Panc1 (cell line): ENCODE results near the gene OTUD1. TPM values are rescaled to one million over a fixed set of nuclear protein-coding genes. Genes with fewer than 3 reads are reported as not detected.

ENCODE experiments used
- ATAC-seq: fragments of 200-7000 bp; cut with Tn5 transposase; 2 replicates; pipeline ENCODE4 v1.9.1; 2020; ENCODE audit warnings: mild to moderate bottlenecking, moderate library complexity
- BruUV-seq: library from RNA; stranded (reverse); fragments of 400-500 nt; replicated peaks from 2 replicates; lab custom pipeline; 2021; lab: Mats Ljungman, UMichigan
- CTCF ChIA-PET: fragments of 300-600 bp; sonication (Branson Sonifier 250); formaldehyde crosslinking; loops from one replicate; lab custom pipeline; 2022; ENCODE audit warnings: antibody characterized with exemption; lab: Charles Lee
- POLR2A ChIA-PET: fragments of 300-600 bp; sonication (Branson Sonifier 250); formaldehyde crosslinking; loops from one replicate; lab custom pipeline; 2022; ENCODE audit warnings: antibody characterized with exemption; lab: Charles Lee
- DNase-seq: peaks from one replicate; pipeline ENCODE4 v3.0.0-alpha.2; 2010; ENCODE audit warnings: low read depth, low spot score
- H3K27ac ChIP-seq: 2 replicates; pipeline ENCODE4 v1.5.1; 2011; ENCODE audit warnings: mild to moderate bottlenecking, low read length, inconsistent platforms
- H3K27me3 ChIP-seq: fragments of 200-500 bp; sonication (Bioruptor generic); 2 replicates; pipeline ENCODE4 v1.6.0; 2014; ENCODE audit warnings: low read length, inconsistent platforms; ENCODE audit not compliant: control insufficient read depth, insufficient read depth
- H3K36me3 ChIP-seq: fragments of 200-500 bp; sonication (Bioruptor generic); 2 replicates; pipeline ENCODE4 v1.5.1; 2014; ENCODE audit warnings: inconsistent platforms, mild to moderate bottlenecking, low read length, moderate library complexity; ENCODE audit not compliant: control insufficient read depth, insufficient read depth
- H3K4me1 ChIP-seq: 2 replicates; pipeline ENCODE4 v1.5.1; 2011; ENCODE audit warnings: inconsistent platforms, mild to moderate bottlenecking, low read length, moderate library complexity; ENCODE audit not compliant: control insufficient read depth, insufficient read depth
- H3K4me3 ChIP-seq, 2 experiments: 2 replicates each; pipeline ENCODE4 v1.5.1; 2011 to 2012; ENCODE audit warnings: low read depth in 2 of 2, low read length in 2 of 2, mild to moderate bottlenecking in 2 of 2, inconsistent platforms in 1 of 2, moderate library complexity in 1 of 2
- H3K9me3 ChIP-seq: fragments of 200-500 bp; sonication (Bioruptor generic); 2 replicates; pipeline ENCODE4 v1.5.1; 2014; ENCODE audit warnings: low read depth, mild to moderate bottlenecking, inconsistent platforms, low read length, moderate library complexity; ENCODE audit not compliant: control insufficient read depth, insufficient read depth
- CTCF ChIP-seq: fragments of 450-650 bp; IDR thresholded peaks from 2 replicates; pipeline ENCODE4 v1.5.1; 2017; ENCODE audit warnings: mild to moderate bottlenecking
- POLR2AphosphoS5 ChIP-seq: IDR thresholded peaks from 2 replicates; pipeline ENCODE4 v1.6.1; 2012; ENCODE audit warnings: mild to moderate bottlenecking, low read depth, low read length, moderate library complexity
- REST ChIP-seq, 2 experiments: IDR thresholded peaks; 2 replicates each; pipeline ENCODE4 v1.6.1; 2011 to 2012; ENCODE audit warnings: low read depth in 2 of 2, control low read depth in 1 of 2, low read length in 1 of 2, mild to moderate bottlenecking in 1 of 2, moderate library complexity in 1 of 2; ENCODE audit not compliant: insufficient read depth in 1 of 2
- SIN3A ChIP-seq: IDR thresholded peaks from 2 replicates; pipeline ENCODE4 v1.6.1; 2012; ENCODE audit warnings: low read depth, mild to moderate bottlenecking, low read length, moderate library complexity, borderline replicate concordance; ENCODE audit not compliant: insufficient read depth
- TCF7L2 ChIP-seq: IDR thresholded peaks from 2 replicates; pipeline ENCODE4 v1.6.1; 2011; ENCODE audit warnings: mild to moderate bottlenecking, low read depth, low read length, inconsistent platforms
- in situ Hi-C: cut with HindIII; loops from 2 replicates; pipeline ENCODE4 v1.10.0; 2016; ENCODE audit warnings: low sequenced_read_pairs, low pct_unique_long_range_greater_than_20kb
- intact Hi-C: fragments of 100-400 bp; cut with micrococcal nuclease; formaldehyde crosslinking; loops from one replicate; pipeline ENCODE4 v1.10.0; 2022; ENCODE audit not compliant: unreplicated experiment
- total RNA-seq: library from RNA; stranded (reverse); gene quantifications from one replicate; pipeline ENCODE4 v1.2.1, GENCODE V29; 2021; ENCODE audit not compliant: unreplicated experiment

Gene OTUD1
- total RNA-seq, 1 experiment from 2014 or later: 2.8 TPM

GRCh38 chr10:23435378-23435777 lies 3.5 kb upstream of the OTUD1 start:
- no peaks in the 10 kb centered on the region for H3K27me3 ChIP-seq
- no peak overlapping the region for H3K27ac ChIP-seq
- DNase-seq: no peak
- ATAC-seq: no peak
- no peak overlapping the region for H3K4me3 ChIP-seq
- in situ Hi-C loops: no loop called here
- TF ChIP-seq CTCF: no peak
- TF ChIP-seq TCF7L2: no peak
- TF ChIP-seq POLR2AphosphoS5: no peak
- TF ChIP-seq REST (IDR thresholded peaks at IDR 0.05; ENCODE audit: insufficient read depth in 1 of 2, low read depth in 2 of 2, low read length in 1 of 2): no peak
- TF ChIP-seq SIN3A: no peak
- no peaks in the 10 kb centered on the region for H3K36me3 ChIP-seq
- intact Hi-C loops: no loop called here
- H3K9me3 ChIP-seq: no peaks in the 10 kb centered on the region
- CTCF ChIA-PET: no interaction called here
- H3K4me1 ChIP-seq: no peaks in the 10 kb centered on the region
- POLR2A ChIA-PET: no interaction called here
- no TSS peak for BruUV-seq

GRCh38 chr10:23436983-23437382 lies 1.9 kb upstream of the OTUD1 start:
- TF ChIP-seq TCF7L2: no peak
- no peak for TF ChIP-seq CTCF
- no peak for TF ChIP-seq SIN3A
- TF ChIP-seq REST (IDR thresholded peaks at IDR 0.05; ENCODE audit: insufficient read depth in 1 of 2, low read depth in 2 of 2, low read length in 1 of 2): no peak
- no peak for TF ChIP-seq POLR2AphosphoS5
- Histone ChIP-seq H3K4me1 (peaks cover 9% of the 10 kb centered on the region; the same call in 1 of the 2 replicates), H3K9me3 (no peaks in the 10 kb centered on the region), H3K27ac (no peak overlapping the region), H3K4me3 (no peak overlapping the region), H3K27me3 (no peaks in the 10 kb centered on the region), H3K36me3 (no peaks in the 10 kb centered on the region)
- BruUV-seq: no TSS peak
- CTCF ChIA-PET: no interaction called here
- no peak for ATAC-seq
- intact Hi-C loops (no loop called here), in situ Hi-C loops (no loop called here)
- POLR2A ChIA-PET: no interaction called here
- DNase-seq: no peak
